A673 (cell line): ENCODE measurements around the gene NUDT5. TPM values are rescaled to one million over a fixed set of nuclear protein-coding genes. Genes with fewer than 3 reads are reported as not detected.

Experiments
- BruUV-seq: library from RNA; stranded (reverse); fragments of 400-500 nt; replicated peaks from 2 replicates; lab custom pipeline; 2021; lab: Mats Ljungman, UMichigan
- CTCF ChIA-PET: fragments of 300-600 bp; sonication (Branson Sonifier 250); formaldehyde crosslinking; loops from one replicate; lab custom pipeline; 2022; ENCODE audit warnings: antibody characterized with exemption; lab: Charles Lee
- POLR2A ChIA-PET: fragments of 300-600 bp; sonication (Branson Sonifier 250); formaldehyde crosslinking; loops from one replicate; lab custom pipeline; 2022; ENCODE audit warnings: antibody characterized with exemption; ENCODE audit not compliant: low non-redundant PET; lab: Charles Lee
- DNase-seq: peaks from one replicate; pipeline ENCODE4 v3.0.0-alpha.2; 2015; ENCODE audit warnings: low spot score
- H3K27ac ChIP-seq: fragments of 200-600 bp; sonication (generic); 2 replicates; pipeline ENCODE4 v1.5.1; 2016; ENCODE audit warnings: mixed run types, low read depth, mild to moderate bottlenecking, mixed read lengths, antibody characterized with exemption, low read length; ENCODE audit not compliant: poor library complexity, severe bottlenecking
- H3K27me3 ChIP-seq: fragments of 200-600 bp; sonication (generic); replicated peaks from 2 replicates; pipeline ENCODE4 v1.6.1; 2017; ENCODE audit warnings: mixed run types, low read depth, mild to moderate bottlenecking, mixed read lengths, antibody characterized with exemption, low read length; ENCODE audit not compliant: insufficient read depth, poor library complexity
- H3K36me3 ChIP-seq: fragments of 200-600 bp; sonication (generic); 2 replicates; pipeline ENCODE4 v1.6.1; 2016; ENCODE audit warnings: mixed run types, mild to moderate bottlenecking, mixed read lengths, antibody characterized with exemption, low read length; ENCODE audit not compliant: insufficient read depth, poor library complexity, severe bottlenecking
- H3K4me1 ChIP-seq: fragments of 200-600 bp; sonication (generic); 2 replicates; pipeline ENCODE4 v1.6.1; 2017; ENCODE audit warnings: mixed run types, mild to moderate bottlenecking, mixed read lengths, antibody characterized with exemption, low read length; ENCODE audit not compliant: insufficient read depth, poor library complexity, severe bottlenecking
- H3K4me3 ChIP-seq: fragments of 200-600 bp; sonication (generic); 2 replicates; pipeline ENCODE4 v1.5.1; 2016; ENCODE audit warnings: low read depth, mixed run types, mild to moderate bottlenecking, mixed read lengths, low read length; ENCODE audit not compliant: poor library complexity, severe bottlenecking
- H3K9me3 ChIP-seq: fragments of 200-600 bp; sonication (generic); 2 replicates; pipeline ENCODE4 v1.6.1; 2016; ENCODE audit warnings: mixed run types, low read depth, mild to moderate bottlenecking, mixed read lengths, antibody characterized with exemption, low read length; ENCODE audit not compliant: poor library complexity, severe bottlenecking
- CTCF ChIP-seq: fragments of 300-800, 200-600 bp; sonication (generic); conservative IDR thresholded peaks from 2 replicates; pipeline ENCODE4 v1.5.1; 2017; ENCODE audit warnings: low read depth, mild to moderate bottlenecking, antibody characterized with exemption, low read length, moderate library complexity, mixed read lengths
- EZH2 ChIP-seq: fragments of 200-600 bp; sonication (generic); IDR thresholded peaks from 2 replicates; pipeline ENCODE4 v1.6.1; 2017; ENCODE audit warnings: borderline replicate concordance, low read depth, mild to moderate bottlenecking, mixed read lengths, antibody characterized with exemption, low read length; ENCODE audit not compliant: poor library complexity, severe bottlenecking
- intact Hi-C: fragments of 100-400 bp; cut with micrococcal nuclease; formaldehyde crosslinking; loops from one replicate; pipeline ENCODE4 v1.10.0; 2022; ENCODE audit not compliant: unreplicated experiment
- total RNA-seq: library from RNA; stranded (reverse); gene quantifications from 2 replicates; pipeline ENCODE4 v1.2.3, GENCODE V29; 2021

The NUDT5 gene
- total RNA-seq, 1 experiment from 2014 or later: 137 TPM

DNA sequence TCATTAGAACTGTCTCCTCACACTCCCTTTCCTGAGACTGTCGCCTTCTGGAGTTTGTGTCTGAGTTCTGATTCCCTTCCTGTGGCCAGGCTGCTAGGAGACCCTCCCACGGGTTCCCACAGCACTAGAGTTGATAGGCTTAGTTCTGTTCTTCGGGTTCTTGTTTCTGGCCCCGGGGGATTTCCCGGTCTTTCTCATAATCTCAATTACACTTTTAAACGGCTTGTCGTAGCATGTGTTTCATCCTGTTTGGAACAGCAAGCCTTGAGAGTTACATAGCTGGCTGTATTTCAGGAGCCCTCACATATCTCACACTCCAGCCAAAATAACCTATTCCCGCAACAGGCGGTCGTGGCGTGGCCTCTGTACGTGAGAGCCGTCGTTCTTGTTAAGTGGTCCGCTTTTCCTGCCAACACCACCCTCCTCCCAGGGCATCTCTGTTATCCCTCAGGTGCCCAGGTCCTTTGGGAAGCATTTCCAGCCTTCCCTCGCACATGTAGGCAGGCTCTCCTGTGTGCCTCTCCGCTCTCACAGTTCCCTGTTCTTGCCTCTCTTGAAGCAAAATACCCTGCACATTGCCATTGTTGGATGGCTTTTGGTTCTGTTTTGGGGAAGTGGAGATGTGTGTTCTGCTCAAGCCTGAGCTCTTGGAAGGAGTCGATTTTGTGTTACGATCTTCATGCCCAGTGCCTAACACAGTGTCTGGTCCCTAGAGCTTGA lies 46.3 kb upstream of the NUDT5 start:
- H3K4me3 ChIP-seq: no peak overlapping the region
- peaks cover 31% of the 10 kb centered on the region for H3K4me1 ChIP-seq
- TF ChIP-seq CTCF (no peak), EZH2 (no peak)
- DNase-seq: peak; percentile 83
- peak overlapping the region; percentile 47 for H3K27ac ChIP-seq
- ChIA-PET CTCF (no interaction called here), POLR2A (no interaction called here)
- no peaks in the 10 kb centered on the region for H3K27me3 ChIP-seq
- peaks cover 52% of the 10 kb centered on the region for H3K36me3 ChIP-seq
- intact Hi-C loops: no loop called here
- H3K9me3 ChIP-seq: no peaks in the 10 kb centered on the region
- no TSS peak for BruUV-seq

- ChIA-PET POLR2A (no interaction called here), CTCF (no interaction called here)
- TF ChIP-seq EZH2: no peak
- no peak for TF ChIP-seq CTCF
- Histone ChIP-seq H3K27me3 (no peaks in the 10 kb centered on the region), H3K27ac (no peak overlapping the region), H3K4me3 (no peak overlapping the region), H3K4me1 (peaks cover 31% of the 10 kb centered on the region), H3K36me3 (peaks cover 50% of the 10 kb centered on the region), H3K9me3 (no peaks in the 10 kb centered on the region)
- intact Hi-C loops: no loop called here
- BruUV-seq: no TSS peak
- no peak for DNase-seq
Observed at GRCh38 chr10:12238821-12239220, 43.1 kb upstream of the NUDT5 start.

DNA sequence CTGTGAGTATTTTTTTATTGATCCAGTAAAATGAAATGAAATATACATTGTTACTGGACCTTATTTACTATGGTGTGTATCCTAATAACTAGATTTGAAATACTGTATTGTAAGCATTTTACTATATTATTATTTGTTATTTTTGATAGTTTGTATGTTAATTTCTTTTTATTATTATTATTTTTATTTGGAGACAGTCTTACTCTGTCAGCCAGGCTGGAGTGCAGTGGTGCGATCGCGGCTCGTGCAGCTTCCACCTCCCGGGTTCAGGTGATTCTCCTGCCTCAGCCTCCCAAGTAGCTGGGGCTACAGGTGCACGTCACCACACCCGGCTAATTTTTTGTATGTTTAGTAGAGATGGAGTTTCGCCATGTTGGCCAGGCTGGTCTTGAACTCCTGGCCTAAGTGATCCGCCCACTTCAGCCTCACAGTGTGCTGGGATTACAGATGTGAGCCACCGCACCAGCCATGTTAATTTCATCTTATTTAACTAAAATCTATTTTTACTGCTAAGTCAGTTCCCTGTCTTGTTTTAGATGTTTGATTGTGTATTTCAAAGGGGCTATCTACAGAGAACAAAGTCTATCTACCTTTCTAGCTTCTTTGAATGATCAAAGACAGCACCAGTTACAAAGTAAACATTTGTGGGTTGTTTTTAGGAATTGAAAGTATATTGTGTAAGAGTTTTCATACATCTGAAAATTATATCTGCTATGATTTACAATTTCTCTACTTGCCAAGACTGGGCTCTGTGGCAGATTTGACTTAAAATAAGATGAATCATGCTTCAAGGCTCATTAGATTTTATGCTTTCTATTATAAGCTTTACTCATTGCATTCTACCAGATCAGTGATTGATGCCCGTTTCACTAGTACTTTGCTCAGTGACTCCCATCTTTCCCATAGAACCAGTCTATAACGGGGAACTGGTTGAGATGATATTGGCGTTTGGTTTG lies 41.9 kb upstream of the NUDT5 start:
- CTCF ChIA-PET: no interaction called here
- peaks cover 54% of the 10 kb centered on the region for H3K36me3 ChIP-seq
- peak; percentile 59 for DNase-seq

More for the DNA sequence above, 41.9 kb upstream of the NUDT5 start:
- BruUV-seq: no TSS peak
- intact Hi-C loops: no loop called here
- Histone ChIP-seq H3K27ac (peak overlapping the region; percentile 51), H3K27me3 (no peaks in the 10 kb centered on the region), H3K4me1 (peaks cover 31% of the 10 kb centered on the region), H3K4me3 (no peak overlapping the region), H3K9me3 (no peaks in the 10 kb centered on the region)
- POLR2A ChIA-PET: no interaction called here
- TF ChIP-seq EZH2 (no peak), CTCF (no peak)
